ENCODE data around the gene ARHGAP26.

ARHGAP26 gene

DNA sequence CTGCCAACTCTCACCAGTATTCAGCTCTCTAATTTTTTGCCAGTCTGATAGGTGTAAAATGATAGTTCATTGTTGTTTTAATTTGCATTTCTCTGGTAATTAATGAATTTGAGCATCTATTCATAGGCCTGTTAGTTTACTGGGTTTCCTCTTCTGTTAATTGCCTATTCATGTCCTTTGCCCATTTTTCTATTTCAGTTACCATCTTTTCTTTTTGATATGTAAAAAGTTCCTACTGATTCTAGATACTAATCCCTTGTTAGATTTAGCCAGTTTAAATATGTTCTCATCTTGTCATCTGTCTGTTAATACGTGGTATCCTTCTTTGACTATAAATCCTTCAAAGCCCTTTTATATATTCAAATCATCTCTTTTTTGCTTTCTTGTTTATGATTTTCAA is 247.8 kb downstream of the ARHGAP26 start:
- DNase-seq (ENCODE audit: low spot score), result no peak

DNA sequence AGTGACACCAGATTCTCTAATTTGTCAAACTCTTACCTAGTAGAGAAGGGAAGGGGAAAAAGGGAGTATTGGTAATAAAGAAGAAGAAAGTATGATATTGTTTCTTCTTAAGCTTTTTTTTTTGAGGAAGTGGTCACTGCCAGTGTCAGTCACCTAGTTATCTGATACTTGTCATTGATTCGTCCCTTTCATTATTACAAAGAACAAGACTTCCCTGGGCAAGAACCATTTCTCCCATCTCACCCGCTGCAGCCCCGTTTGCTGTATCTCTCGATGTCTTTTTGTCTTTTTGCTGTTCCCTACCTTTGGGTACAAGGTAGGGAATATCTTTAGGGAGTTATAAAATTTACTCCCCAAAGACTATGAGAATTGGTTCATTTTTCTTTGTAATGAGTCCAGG is 249.0 kb downstream of the ARHGAP26 start:
- DNase-seq (ENCODE audit: low spot score), result no peak

- DNase-seq (ENCODE audit: low spot score), result no peak
These were observed 249.7 kb downstream of the ARHGAP26 start for GRCh38 chr5:143019614-143020515.

DNA sequence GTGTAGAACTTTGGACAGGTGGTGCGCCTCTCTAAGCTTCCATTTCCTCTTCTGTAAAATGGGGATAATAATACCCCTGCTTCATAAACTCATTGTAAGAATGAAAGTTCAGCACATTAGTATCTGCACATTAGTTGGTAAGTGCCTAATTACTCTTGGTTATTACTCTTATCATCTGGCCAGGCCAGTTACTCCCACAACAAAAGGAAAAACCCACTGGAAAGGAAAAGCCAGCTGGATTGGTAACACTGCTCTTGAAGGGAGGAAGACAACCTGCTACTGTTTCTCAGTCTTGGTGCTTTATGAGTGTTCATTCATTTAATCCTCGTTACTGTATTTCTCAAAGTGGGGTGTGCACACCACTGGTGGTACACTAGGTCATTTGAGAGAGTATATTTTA is 251.4 kb downstream of the ARHGAP26 start:
- DNase-seq (ENCODE audit: low spot score), result no peak

DNA sequence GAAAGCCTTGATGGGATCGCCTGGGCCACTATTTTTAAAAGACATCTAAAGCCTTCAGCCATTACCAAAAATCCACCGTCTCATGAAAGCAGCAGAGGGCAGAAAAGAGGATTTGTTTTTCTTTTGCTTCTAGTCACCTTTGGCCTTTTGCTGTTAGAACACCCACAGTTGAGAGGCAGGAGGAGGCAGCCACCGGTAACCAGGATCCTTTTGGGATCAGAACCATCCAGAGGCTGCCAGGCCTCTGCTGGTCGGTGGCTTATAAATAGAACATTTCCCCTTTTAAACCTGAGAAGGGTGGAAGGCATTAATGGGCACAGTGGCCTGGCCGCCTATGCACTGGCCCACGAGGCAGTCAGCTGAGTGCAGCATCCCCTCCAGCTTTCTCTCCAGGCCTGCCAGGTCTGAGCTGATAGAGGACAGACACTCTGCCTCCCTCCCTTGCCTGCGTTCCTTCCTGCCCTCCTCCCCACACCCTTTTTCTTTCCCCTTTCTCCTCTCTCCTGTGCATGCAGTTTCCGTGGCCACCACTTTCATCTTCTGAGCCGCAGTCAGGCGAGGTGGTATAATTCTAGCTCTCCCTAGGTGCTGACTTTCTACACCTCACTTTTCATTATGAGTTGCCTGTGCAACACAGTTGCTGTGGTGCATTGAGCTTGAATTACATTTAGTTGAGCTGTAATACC is 253.4 kb downstream of the ARHGAP26 start:
- DNase-seq (ENCODE audit: low spot score), result no peak

DNA sequence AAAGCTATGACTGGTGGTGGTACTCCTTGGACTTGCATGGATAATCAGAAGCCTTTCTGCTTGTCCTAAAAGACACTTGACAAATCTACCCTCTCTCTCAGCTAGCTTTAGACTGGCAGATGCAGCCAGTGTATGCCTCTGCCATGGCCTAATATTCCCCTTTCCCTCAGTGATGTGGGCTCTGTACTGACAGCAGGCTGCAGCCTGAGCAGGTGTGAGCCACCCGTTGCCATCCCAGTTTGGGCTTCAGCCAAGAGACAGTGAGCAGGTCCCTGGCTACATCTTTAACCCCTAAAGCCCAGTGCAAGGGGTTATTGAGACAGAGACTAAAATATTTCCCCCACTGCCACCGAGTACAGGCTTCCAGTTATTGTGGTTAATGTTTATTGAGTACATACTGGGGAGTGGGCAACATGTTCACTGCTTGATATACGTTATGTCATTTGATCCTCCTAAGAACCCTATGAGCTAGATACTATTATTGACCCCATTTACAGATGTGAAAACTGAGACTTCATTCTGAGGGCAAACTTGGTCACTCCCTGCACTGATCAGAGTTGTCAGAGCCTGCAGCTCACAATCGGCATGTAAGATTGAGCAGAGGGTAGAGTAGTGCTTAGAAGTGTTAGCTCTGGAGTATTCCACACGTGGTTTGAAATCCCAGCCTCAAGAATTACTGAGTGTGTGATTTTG is 254.2 kb downstream of the ARHGAP26 start:
- no peak for DNase-seq (ENCODE audit: low spot score)

- no peak for DNase-seq (ENCODE audit: low spot score)
These were observed 255.2 kb downstream of the ARHGAP26 start for GRCh38 chr5:143025376-143025775.

- DNase-seq (ENCODE audit: low spot score), result no peak
These were observed 255.8 kb downstream of the ARHGAP26 start for GRCh38 chr5:143025971-143026370.

GRCh38 chr5:143026380-143026779 is 256.2 kb downstream of the ARHGAP26 start:
- DNase-seq (ENCODE audit: low spot score), result no peak

GRCh38 chr5:143029293-143029692 is 259.1 kb downstream of the ARHGAP26 start:
- DNase-seq (ENCODE audit: low spot score), result no peak

DNA sequence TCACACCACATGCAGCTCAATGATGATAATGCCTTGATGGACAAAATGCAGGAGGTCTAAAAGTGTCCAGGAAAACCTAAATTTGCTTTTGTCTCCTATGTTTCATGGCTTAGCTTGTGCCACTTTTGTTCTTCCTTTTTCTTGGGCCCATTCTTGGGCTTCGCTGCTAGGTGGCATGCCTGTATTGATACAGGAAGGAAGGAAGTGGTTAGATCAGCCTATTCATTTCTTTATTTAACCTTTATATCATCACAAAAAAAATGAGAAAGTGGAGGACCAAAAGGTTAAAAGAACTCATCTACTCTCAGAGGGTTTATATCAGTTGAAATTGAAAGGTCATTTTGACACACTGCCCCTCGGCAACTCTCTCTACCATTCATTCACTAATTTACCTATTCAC is 260.2 kb downstream of the ARHGAP26 start:
- DNase-seq (ENCODE audit: low spot score), result no peak

DNA sequence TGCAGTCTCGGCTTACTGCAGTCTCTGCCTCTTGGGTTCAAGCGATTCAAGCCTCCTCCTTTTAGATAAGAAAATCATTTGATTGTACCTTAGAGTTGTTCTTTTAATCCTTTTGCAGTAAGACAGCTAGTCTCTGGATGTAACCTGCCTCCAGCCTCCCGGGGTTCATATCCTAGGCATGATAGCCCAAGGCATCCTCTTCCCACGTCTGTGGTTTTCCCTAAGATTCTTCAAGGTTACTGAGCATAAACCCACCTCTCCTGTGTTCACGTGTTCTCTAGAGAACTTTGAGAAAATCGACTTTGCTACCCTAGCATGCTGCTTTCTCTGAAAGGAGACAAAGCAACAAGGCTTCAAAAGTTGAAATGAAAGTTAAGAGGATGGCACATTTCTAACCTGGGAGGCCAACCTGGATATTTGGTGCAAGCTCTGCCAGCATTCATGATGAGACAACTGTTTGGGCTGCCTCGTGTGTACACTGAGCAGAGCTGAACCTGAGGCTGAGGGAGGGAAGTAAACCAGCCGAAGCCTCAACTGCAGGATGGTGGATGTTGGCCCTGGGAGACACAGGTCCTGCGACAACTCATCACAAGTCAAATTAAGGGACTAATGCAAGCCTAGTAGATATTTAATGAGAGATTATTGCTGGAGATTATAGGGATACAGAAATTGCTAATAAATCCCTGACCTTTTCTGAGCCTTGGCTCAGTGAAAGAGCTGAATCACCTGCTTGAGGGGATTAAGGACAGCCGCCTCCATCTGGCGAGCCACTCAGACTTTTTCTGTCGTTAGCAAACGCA is 261.8 kb downstream of the ARHGAP26 start:
- no peak for DNase-seq (ENCODE audit: low spot score)

DNA sequence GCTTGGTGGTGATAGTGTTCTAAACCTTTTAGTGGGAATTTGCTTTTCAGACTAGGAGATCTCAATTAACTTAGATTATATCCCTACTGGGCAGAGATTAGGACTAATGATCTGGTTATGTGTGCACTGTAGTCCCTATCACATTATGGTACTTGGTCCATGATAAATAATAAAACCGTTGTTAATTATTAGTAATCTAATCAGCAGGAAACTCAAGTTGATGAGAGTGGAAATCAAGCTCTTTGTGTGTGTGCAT is 262.3 kb downstream of the ARHGAP26 start:
- DNase-seq (ENCODE audit: low spot score), result no peak

- DNase-seq (ENCODE audit: low spot score), result peak; percentile 70
These were observed 263.5 kb downstream of the ARHGAP26 start for GRCh38 chr5:143033535-143034250.

DNA sequence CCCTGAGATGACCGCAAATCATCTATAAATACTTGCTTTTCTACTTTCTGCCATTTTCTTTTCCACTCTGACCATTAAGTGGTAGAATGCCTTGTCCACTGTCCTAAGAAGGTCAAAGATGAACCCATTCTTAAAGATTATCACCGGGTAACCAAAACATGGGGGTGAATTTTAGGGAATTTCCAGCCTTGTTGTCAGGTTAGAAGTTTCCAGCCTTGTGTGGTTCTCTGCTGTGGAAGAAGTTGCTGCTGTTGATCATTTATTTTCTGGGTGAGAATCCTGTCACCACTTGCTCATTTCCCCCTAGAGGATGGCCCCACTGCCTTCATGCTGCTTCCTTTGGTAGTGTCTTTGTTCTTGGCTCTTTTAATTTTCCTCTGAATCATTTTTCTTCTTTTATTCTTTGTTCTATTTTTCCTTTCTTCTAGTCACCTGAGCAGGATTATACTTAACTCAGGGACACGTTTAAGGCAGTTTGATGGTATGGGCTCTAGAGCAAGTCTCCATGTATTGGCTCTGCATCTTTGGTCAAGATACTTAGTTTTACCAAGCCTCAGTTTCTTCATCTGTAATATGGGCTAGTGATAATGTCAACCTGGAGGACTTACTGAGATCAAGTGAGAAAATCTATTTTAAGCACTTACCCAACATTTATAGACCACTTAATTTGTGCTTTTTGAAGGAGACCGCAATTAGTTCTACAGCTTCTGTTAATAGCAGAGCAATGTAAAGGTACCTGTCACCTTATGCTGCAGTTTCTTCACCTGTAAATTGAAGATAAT is 266.2 kb downstream of the ARHGAP26 start:
- no peak for DNase-seq (ENCODE audit: low spot score)

- DNase-seq (ENCODE audit: low spot score), result no peak
These were observed 266.9 kb downstream of the ARHGAP26 start for GRCh38 chr5:143037071-143037470.

- no peak for DNase-seq (ENCODE audit: low spot score)
These were observed 267.5 kb downstream of the ARHGAP26 start for GRCh38 chr5:143037708-143038107.

DNA sequence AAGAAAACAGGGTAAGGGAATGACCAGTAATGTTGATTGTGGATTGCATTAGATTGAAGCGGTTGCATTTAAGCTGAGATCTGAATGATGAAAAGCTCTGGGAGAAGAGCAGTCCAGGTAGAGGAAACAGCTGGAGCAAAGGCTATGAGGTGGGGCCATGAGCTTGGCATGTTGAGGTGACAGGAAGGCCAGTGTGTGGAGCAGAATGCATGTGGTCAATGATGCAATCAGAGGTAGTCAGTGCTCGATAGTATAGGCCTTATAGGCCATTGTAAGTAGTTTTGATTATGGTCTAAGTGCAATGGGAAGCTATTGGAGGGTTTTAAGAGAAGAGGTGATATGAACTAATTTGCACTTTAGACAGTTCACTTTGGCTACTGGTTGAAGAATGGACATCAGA is 270.4 kb downstream of the ARHGAP26 start:
- DNase-seq (ENCODE audit: low spot score), result peak; percentile 93

GRCh38 chr5:143041461-143041860 is 271.3 kb downstream of the ARHGAP26 start:
- DNase-seq (ENCODE audit: low spot score), result no peak

DNA sequence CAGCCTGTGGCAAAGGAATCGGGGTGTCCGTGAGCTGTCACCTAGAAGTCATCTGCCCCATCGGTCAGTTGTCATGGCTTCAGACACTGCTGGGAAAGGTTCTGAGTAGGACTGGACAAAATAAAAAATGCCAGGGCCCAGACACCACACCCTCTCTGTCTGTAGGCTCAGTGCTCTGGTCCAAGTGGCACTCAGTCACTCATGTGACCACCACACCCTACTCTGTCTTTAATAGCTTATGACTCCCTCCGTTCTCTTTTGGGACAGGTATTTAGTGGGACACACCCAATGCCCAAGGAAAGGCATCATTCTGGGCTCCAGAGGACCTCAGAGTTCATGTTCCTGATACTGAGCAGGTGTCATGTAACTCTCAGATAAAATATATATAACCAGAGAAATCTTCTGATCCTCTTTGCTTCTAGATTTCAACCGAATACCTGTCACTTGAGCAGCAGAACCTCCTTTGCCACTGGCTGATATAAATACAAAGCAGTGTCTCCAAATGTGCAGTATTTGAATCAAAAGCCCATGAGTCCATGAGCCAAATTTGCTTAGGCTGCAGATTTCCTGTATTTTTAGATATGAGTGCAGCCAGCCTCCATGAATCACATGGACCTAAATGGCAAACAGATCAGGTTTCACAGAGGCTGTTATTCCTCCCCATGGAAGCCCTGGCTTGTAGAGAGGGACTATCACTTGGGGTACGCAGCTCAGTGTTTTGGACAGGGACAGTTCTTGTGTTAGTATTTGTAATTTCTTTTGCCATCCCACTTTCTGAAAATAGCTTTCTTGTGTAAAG is 272.0 kb downstream of the ARHGAP26 start:
- DNase-seq (ENCODE audit: low spot score), result peak; percentile 46
